ENCODE measurements around the gene RELN.

Gene RELN

GRCh38 chr7:103777440-103777839 is 212.0 kb downstream of the RELN start:
- FAIRE-seq (no peak), DNase-seq (ENCODE audit: insufficient read length, low spot score) (no peak)
- TF ChIP-seq CTCF (IDR thresholded peaks at IDR 0.05; ENCODE audit: insufficient read depth, missing control alignments): no peak

GRCh38 chr7:103773726-103774125 is 215.7 kb downstream of the RELN start:
- TF ChIP-seq CTCF (IDR thresholded peaks at IDR 0.05; ENCODE audit: insufficient read depth, missing control alignments): no peak
- FAIRE-seq (no peak), DNase-seq (ENCODE audit: insufficient read length, low spot score) (no peak)

- FAIRE-seq (no peak), DNase-seq (ENCODE audit: insufficient read length, low spot score) (no peak)
Observed at GRCh38 chr7:103772171-103772773, 217.2 kb downstream of the RELN start.

DNA sequence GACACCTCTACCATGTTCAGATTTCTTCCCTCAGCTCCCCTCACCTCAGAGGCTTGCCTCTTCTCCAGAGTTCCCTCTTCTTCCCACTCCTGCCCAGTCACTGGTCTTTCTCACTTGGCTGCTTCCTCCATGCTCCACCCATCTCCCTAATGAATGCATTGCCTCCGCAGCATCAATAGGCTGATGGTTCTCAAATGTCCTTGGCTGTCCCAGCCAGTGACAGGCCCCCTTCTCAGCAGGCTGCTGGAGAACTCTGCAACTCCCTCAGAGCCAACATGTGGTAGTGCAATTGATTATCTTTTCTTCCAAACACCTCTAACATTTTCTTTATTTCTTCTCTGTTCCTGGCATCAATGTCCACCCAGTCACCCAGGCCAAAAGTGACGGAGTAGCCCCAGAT is 218.2 kb downstream of the RELN start:
- TF ChIP-seq CTCF (IDR thresholded peaks at IDR 0.05; ENCODE audit: insufficient read depth, missing control alignments): no peak
- FAIRE-seq (no peak), DNase-seq (ENCODE audit: insufficient read length, low spot score) (no peak)

More at GRCh38 chr7:103772171-103772773, 217.2 kb downstream of the RELN start:
- no peak for TF ChIP-seq CTCF (IDR thresholded peaks at IDR 0.05; ENCODE audit: insufficient read depth, missing control alignments)

DNA sequence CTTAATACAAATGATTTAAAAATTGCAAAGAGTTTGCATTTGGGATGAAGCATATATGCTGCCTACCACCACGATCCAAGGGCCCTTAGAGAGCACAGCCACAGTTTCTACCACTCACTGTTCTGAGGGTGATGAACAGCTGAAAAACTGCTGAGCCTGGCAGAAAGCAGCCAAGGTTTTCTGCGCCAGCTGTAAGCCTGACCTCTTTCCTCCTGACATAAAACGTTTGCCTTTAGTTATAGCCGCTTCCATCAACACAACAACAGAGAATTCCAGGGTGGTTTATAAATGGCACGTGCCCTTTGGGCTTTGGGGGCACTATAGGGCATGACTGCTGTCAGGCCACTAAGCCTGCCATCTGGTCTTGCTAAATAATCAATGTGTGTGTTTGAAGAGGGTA is 222.8 kb downstream of the RELN start:
- FAIRE-seq: no peak
- TF ChIP-seq CTCF (IDR thresholded peaks at IDR 0.05; ENCODE audit: insufficient read depth, missing control alignments): no peak
- no peak for DNase-seq (ENCODE audit: insufficient read length, low spot score)

- no peak for FAIRE-seq
- TF ChIP-seq CTCF (IDR thresholded peaks at IDR 0.05; ENCODE audit: insufficient read depth, missing control alignments): no peak
- DNase-seq (ENCODE audit: insufficient read length, low spot score): no peak
Observed at GRCh38 chr7:103765901-103766300, 223.6 kb downstream of the RELN start.

DNA sequence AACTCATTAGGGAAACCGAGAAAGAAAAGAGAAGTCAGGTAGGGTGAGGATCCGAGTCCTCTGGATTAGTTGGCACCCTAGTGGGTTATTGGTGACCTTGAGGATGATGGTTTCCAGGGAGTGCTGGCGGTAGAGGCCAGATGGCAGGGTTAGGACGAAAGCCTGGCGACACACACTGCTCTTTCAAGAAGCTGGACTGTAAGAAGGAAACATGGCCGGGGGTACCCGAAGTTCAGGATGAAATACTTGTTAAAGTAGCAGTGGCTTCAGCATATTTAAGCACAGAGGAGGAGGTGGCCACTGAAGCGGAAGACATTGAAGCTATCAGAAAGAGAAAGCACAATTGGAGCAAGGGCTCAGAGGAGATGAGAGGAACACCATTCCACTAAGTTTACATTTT is 224.6 kb downstream of the RELN start:
- FAIRE-seq: no peak
- TF ChIP-seq CTCF (IDR thresholded peaks at IDR 0.05; ENCODE audit: insufficient read depth, missing control alignments): no peak

More for the DNA sequence above, 224.6 kb downstream of the RELN start:
- DNase-seq (ENCODE audit: insufficient read length, low spot score): no peak

Measured in D721Med (cell line).